HG03103 (cell line): ENCODE results near the gene GDPGP1.
A peak's percentile ranks its signal among the peaks of the same experiment; 100 is the strongest.
"Not testable (repeated sequence)": the region's sequence is repeated elsewhere in the genome, so short reads cannot be mapped to it uniquely, and the experiment has no call there.

Experiments
- ATAC-seq: cut with Tn5 transposase; IDR thresholded peaks from one replicate; pipeline ENCODE4 v1.9.1; 2021; ENCODE audit warnings: low read depth; ENCODE audit not compliant: unreplicated experiment

The GDPGP1 gene

DNA sequence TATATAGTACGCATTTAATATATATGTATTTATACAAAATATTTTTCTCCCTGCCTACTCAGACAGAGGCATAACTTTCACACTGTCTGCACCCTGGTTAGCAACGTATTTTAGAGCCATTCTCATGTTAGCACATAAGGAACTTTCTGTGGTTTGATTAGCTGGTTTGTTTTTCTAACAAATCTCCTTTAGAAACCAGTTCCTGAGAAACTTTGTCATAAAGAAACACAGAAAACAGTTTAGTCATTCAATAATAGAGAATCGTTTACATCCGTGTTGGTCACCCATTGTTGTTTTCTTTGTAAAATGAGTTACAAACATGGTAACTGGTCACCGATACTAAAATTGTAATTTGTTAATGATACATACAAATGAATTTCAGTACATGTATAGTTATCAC is 25.5 kb downstream of the GDPGP1 start:
- no peak for ATAC-seq

DNA sequence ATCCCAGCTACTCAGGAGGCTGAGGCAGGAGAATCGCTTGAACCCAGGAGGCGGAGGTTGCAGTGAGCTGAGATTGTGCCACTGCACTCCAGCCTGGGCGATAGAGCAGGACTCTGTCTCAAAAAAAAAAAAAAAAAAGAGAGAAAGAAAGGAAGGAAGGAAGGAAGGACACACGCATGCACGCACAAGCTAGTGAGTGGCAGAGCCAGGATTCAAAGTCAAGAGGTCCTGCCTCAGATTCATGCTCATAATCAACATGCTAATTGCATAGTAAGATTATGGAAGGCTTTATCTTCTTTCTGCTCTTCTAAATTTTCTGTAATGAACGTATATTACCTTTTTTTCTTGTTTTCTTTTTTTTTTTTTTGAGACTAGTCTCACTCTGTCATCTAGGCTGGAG is 26.7 kb downstream of the GDPGP1 start:
- not testable (repeated sequence) for ATAC-seq

DNA sequence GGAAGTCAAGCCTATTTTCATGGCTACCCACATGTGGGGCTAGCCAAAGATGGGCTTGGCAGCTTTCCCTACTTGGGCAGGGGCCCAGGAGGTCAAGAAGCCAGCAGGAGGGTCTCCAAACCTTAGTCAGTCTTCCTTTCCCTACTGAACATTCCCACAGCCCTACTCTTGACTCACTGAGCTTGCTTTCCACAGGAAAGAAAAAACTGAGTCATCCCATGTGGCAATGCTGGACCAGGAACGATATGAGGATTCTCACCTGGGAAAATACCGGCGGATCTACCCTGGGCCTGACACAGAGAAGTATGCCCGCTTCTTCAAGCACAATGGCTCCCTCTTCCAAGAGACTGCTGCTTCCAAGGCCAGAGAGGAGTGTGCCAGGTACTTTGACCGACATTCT is 27.8 kb downstream of the GDPGP1 start:
- ATAC-seq = no peak

DNA sequence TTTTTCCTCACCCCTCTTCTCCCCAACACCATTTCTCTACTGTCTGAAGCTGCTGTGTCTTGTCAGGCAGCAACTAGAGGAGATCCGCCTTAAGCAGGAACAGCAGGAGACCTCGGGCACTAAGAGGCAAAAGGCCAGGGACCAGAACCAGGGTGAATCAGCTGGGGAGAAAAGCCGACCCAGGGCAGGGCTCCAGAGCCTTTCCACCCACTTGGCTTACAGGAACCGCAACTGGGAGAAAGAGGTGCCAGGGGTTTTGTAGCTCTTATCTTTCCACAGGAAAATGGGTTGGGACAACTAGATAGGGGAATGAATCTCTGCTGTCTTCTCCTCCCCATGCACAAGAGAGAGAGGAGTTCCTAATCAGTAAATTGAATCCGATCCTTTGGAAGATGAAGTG is 28.4 kb downstream of the GDPGP1 start:
- ATAC-seq = no peak

DNA sequence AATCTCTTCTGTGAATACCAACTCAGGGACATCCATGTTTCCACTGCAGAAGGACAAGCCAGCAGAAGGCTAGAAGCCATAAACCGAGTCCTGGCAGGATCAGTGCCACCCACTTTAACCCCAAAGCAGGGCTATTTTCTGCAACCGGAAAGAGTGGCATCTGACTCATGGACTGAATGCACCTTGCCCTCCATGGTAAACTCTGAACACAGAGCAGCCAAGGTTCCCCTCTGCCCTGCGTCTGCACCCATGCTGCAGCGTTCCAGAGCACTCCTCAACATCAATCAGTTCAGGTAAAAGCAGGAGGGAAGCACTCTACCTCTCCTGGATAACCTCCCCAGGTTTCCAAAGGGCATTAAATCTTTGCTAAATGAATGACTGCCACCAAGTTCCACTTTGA is 30.7 kb downstream of the GDPGP1 start:
- ATAC-seq = no peak

DNA sequence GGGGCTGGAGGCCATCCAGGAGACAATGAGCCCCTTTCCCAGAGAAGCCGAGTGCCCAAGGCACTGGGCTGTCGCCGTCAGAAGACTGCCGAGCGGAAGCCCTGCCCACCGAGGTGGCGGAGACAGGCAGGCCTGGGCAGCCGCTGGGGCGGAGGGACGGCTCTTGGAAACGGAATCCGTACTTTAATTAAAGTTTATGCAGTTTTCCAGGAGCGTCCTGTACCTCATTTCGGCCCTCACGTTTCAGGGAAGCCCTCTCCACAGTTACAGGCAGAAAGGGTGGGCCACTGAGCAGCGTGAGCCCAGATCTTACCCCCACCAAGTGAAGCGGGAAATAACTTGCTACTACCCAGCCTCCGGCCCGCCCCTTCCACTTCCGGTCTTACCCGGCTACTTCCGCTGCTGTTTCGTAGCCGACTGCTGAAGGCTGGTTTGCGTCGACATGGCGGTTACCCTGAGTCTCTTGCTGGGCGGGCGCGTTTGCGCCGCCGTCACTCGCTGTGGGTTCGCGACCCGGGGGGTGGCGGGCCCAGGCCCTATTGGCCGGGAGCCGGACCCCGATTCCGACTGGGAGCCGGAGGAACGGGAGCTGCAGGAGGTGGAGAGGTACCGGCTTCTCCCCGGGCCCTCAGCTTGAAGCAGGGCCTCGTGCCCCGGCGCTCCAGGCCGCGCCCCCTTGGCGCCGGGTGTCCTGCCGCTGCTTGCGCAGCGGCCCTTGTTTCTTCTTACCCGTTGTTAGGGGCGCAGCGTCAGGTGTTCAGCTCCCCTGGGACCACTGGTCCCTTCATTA is 31.5 kb downstream of the GDPGP1 start, which contains the start of gene NGRN:
TSS of gene NGRN (plus strand) at position 402 of the 790 bp plus-strand sequence. CDS start at position 443, 41 bp downstream.
- peak; percentile 87 for ATAC-seq

- peak; percentile 11 for ATAC-seq
Observed at GRCh38 chr15:90266061-90266431, 32.0 kb downstream of the GDPGP1 start.

DNA sequence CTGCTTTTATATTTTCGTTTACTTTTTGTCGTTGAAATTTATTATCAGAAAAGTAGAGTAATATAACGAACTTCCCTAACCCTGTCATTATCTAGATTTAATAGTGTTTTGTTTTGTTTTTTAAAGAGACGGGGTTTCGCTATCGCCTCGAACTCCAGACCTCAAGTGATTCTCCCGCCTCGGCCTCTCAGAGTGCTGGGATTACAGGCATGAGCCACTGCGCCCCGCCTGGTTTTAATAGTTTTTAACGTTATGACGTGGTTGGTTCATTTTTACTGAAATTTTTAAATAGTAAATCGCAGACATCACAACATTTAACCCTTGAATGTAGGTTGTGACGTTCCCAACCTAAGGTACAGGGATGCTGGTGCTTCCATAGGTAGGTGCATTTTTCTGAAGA is 32.5 kb downstream of the GDPGP1 start:
- ATAC-seq = no peak

DNA sequence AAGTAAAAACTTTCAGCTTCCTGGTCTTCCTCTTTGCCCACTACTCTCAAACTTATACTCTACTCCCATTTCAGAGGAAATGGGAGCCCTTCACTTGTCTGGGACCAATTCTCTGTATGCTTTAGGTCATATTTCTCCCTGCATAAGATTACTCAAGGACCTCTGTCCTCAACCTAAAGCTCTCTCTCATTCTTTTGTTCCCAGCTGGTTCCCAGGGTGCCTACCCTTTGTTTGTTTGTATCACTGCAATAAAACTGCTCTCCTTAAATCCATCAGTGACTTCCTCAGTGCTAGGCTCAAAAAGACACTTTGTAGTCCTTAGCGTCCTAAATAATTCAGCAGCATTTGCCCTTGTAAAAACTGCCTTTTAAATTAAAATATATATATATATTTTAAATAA is 34.4 kb downstream of the GDPGP1 start:
- no peak for ATAC-seq

- no peak for ATAC-seq
Observed at GRCh38 chr15:90270502-90271150, 36.6 kb downstream of the GDPGP1 start.

- no peak for ATAC-seq
Observed at GRCh38 chr15:90271459-90272166, 37.6 kb downstream of the GDPGP1 start.

GRCh38 chr15:90278467-90278866 is 44.5 kb downstream of the GDPGP1 start:
- ATAC-seq = not testable (repeated sequence)

- ATAC-seq = not testable (repeated sequence)
Observed at GRCh38 chr15:90280743-90281142, 46.7 kb downstream of the GDPGP1 start.

DNA sequence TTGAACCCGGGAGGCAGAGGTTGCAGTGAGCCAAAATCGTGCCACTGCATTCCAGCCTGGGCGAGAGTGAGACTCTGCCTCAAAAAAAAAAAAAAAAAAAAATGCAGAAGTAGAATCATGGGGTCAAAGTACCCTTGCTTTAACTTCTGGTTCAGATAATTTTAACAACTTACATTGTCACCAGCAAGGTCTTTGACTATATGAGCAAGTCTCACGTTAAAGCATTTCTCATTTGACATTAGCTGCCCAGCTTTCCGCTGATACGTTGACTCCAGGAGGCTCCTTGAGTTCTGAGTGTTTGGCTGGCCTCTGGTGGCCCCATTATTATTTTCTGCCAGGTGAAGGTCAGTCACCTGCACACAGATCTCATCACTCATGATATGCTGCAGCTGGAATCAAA is 47.6 kb downstream of the GDPGP1 start:
- ATAC-seq = not testable (repeated sequence)

DNA sequence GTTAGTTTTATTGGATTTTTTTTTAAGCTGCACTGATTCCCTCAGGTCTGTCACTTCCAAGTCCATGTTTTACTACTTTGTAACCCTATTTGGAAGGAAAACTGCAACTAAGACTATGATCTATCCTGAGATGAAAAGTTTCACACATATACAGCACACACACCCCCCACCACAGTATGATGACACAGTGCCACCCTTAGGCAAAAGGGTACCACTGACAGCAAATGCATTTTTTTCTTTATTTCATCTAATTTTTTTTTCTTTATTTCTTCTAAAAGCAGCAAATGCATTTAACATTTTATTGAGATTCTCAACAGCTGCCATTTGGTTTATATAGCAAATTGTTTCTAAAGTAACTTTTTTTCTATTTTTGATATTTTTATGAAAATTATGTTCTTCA is 52.7 kb downstream of the GDPGP1 start:
- no peak for ATAC-seq

DNA sequence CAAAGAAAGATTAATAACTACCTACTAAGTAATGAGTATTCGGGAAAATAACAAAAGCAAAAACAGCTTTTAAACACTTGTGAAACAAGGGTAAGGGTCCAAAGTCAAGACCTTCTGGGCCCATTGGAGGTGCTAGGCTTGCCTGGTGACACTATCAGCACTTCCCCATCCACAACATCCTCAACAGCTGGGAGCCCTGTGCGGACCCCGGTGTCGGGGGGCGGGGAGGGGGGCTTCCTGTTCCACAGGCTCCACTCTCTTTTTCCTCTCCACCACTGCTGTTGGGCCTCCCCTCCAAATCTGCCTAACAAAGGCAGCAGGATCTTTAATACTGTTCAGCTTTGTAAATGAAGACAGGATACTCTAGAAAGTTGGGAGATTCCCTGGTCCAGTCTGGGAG is 53.1 kb downstream of the GDPGP1 start:
- no peak for ATAC-seq

- ATAC-seq = no peak
Observed at GRCh38 chr15:90287946-90288345, 53.9 kb downstream of the GDPGP1 start.

DNA sequence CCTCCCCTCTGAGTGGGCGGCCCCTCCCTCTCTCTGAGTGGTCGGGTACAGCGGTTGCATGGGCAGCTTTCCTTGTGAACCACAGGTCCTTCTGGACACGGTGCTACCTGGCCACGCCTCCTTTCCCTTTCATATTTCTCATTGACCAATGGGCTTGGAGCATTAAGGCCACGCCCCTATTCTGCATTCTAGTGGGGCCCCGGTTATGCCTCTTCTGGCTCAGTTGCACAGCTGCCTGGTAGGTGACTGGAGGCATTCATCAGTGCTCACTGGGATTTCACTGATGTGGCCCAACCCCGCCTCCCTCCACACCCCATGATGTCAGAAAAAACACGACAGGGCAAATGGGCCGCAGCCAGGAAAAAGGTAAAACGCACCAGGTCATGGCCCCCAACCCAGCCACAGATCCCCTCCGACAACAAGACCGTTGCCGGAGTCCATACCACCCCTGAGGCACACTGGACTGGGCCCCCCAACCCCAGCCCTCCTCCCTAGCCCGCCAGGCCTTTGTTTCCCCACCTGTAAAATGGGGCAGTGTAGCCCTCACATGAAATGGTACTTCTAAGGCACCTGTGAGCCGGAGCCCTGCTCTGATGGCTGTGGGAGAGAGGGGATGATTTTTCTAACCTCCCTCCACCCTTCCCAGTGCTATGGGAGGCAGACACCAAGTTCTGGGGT is 57.8 kb downstream of the GDPGP1 start:
- no peak for ATAC-seq

DNA sequence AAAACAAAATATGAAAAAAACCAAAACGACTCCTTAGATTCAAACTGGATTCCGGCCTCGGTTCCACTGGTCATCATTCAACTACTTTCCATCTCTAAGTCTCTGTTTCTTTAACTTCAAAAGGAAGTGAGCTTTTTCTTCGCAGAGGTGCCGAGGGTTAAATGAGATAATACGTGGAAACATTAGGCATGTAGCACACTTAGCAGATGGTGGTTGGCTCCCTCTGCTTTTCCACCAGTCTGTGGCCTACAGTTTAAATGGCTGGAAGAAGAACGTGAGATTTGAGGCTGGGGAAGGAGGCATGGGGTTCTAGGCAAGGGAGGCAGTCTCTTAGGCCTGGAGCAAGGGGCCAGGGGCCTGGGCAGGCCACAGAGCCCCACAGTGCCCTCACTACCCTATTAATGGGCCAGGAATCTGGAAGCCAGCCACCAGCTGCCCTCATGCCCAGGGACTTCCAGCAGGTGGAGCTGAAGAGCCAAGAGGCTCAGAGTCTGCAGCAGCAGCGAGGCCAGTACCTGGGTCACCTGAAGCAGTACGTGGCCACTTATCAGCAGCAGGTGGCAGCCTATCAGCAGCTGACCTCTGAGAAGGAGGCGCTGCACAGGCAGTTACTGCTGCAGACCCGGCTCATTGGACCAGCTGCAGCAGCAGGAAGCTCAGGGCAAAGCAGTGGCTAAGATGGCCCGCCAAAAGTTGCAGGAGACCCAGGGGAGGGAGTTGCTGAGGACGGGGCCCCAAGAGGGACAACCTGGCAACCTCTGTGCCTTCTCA is 59.2 kb downstream of the GDPGP1 start:
- not testable (repeated sequence) for ATAC-seq

DNA sequence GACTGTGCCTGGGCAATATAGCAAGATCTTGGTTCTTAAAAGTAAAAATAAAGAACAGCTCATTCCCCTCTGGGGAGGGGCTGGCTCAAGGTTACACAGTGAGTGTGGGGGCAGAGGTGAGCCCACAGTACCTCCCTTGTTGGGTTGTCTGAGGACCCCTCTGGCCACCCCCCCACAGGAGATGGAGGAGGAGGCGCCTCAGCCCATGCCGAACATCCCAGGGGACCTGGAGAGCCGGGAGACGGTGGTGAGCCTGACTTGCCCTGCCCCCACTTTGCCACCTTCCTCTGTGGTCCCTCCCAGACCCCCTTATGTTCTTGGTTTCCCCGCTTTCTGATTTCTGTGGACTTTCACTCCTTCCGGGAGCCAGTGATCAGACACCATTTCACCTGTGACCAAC is 60.1 kb downstream of the GDPGP1 start:
- ATAC-seq = no peak
